Breast epithelium (tissue), 4 donors: ENCODE data around the gene TMED10. TPM values are rescaled to one million over a fixed set of nuclear protein-coding genes. Genes with fewer than 3 reads are reported as not detected.

ENCODE experiments used
- DNase-seq, 2 donors: peaks; one replicate each; pipeline ENCODE4 v3.0.0-alpha.2; 2019; ENCODE audit warnings: low spot score in 2 of 2
- H3K27ac ChIP-seq, 2 donors: fragments of 200-600 bp; sonication (generic) in 1 of 2; one replicate each; pipeline ENCODE4 v1.5.1; 2016 to 2019; ENCODE audit warnings: mild to moderate bottlenecking in 1 of 2
- H3K27me3 ChIP-seq, 2 donors: fragments of 200-600 bp; sonication (generic) in 1 of 2; one replicate each; pipeline versions ENCODE4 v1.5.1 to v1.6.0; 2017 to 2019; ENCODE audit warnings: control low read depth in 1 of 2, mild to moderate bottlenecking in 1 of 2
- H3K36me3 ChIP-seq: fragments of 200-600 bp; one replicate; pipeline ENCODE4 v1.5.1; 2019
- H3K4me1 ChIP-seq, 2 donors: fragments of 200-600 bp; sonication (generic); one replicate each; pipeline ENCODE4 v1.5.1; 2016 to 2019; ENCODE audit warnings: control low read depth in 1 of 2
- H3K4me3 ChIP-seq, 3 donors: fragments of 200-600 bp; sonication (generic); 1 replicate in 2 of 3; 2 replicates in 1 of 3; pipeline ENCODE4 v1.5.1; 2016 to 2019; ENCODE audit warnings: mild to moderate bottlenecking in 3 of 3, moderate library complexity in 2 of 3
- H3K9me3 ChIP-seq, 2 donors: fragments of 200-600 bp; sonication (generic) in 1 of 2; one replicate each; pipeline ENCODE4 v1.5.1; 2016 to 2019; ENCODE audit warnings: control low read depth in 1 of 2
- POLR2A ChIP-seq: fragments of 450-650 bp; IDR thresholded peaks from one replicate; pipeline ENCODE4 v1.6.1; 2016; ENCODE audit warnings: antibody characterized with exemption, mild to moderate bottlenecking, moderate library complexity
- POLR2AphosphoS5 ChIP-seq, 3 donors: sonication (generic); formaldehyde crosslinking; IDR thresholded peaks; one replicate each; pipeline ENCODE4 v1.6.1; 2017; ENCODE audit warnings: antibody characterized with exemption in 3 of 3
- intact Hi-C: fragments of 100-400 bp; cut with DNase I; formaldehyde crosslinking; loops from one replicate; pipeline ENCODE4 v1.15.1; 2023; ENCODE audit warnings: low total_unique reads
- total RNA-seq, 3 donors: library from RNA; depleted of rRNA; stranded (reverse); fragments of >200 nt; gene quantifications; one replicate each; pipeline ENCODE4 v1.1.0, GENCODE V29; 2016
- TF ChIP-seq, protein P1 (sequence below), 3 donors: fragments of 450-650 bp; IDR thresholded peaks; one replicate each; pipeline ENCODE4 v1.5.1; 2016 to 2017; ENCODE audit warnings: antibody characterized with exemption in 3 of 3, mild to moderate bottlenecking in 3 of 3, moderate library complexity in 3 of 3

The TMED10 gene
- total RNA-seq, 3 donors from 2014 or later, result 263 to 443 (median 285) TPM

DNA sequence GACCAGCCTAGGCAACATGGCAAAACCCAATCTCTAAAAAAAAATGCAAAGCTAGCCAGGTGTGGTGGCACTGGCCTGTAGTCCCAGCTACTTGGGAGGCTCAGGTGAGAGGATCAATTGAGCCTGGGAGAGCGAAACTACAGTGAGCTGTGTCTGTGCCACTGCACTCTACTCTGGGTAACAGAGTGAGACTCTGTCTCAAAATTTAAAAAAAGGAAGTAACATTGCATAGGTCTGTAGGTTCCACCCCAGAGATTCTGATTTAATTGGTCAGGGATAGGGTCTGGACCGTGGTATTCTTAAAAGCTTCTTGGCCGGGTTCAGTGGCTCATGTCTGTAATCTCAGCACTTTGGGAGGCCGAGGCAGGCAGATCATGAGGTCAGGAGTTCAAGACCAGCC lies 80.7 kb downstream of the TMED10 start:
- intact Hi-C loops, result no loop called here
- no peak overlapping the region for H3K4me3 ChIP-seq
- TF ChIP-seq, protein P1, sequence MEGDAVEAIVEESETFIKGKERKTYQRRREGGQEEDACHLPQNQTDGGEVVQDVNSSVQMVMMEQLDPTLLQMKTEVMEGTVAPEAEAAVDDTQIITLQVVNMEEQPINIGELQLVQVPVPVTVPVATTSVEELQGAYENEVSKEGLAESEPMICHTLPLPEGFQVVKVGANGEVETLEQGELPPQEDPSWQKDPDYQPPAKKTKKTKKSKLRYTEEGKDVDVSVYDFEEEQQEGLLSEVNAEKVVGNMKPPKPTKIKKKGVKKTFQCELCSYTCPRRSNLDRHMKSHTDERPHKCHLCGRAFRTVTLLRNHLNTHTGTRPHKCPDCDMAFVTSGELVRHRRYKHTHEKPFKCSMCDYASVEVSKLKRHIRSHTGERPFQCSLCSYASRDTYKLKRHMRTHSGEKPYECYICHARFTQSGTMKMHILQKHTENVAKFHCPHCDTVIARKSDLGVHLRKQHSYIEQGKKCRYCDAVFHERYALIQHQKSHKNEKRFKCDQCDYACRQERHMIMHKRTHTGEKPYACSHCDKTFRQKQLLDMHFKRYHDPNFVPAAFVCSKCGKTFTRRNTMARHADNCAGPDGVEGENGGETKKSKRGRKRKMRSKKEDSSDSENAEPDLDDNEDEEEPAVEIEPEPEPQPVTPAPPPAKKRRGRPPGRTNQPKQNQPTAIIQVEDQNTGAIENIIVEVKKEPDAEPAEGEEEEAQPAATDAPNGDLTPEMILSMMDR (IDR thresholded peaks at IDR 0.05), result no peak
- TF ChIP-seq POLR2A (no peak), POLR2AphosphoS5 (IDR thresholded peaks at IDR 0.05) (no peak)
- no peak for DNase-seq
- H3K36me3 ChIP-seq, result no peaks in the 10 kb centered on the region
- H3K27ac ChIP-seq, result no peak overlapping the region
- H3K9me3 ChIP-seq, result no peaks in the 10 kb centered on the region
- H3K4me1 ChIP-seq, result no peaks in the 10 kb centered on the region
- no peaks in the 10 kb centered on the region for H3K27me3 ChIP-seq

DNA sequence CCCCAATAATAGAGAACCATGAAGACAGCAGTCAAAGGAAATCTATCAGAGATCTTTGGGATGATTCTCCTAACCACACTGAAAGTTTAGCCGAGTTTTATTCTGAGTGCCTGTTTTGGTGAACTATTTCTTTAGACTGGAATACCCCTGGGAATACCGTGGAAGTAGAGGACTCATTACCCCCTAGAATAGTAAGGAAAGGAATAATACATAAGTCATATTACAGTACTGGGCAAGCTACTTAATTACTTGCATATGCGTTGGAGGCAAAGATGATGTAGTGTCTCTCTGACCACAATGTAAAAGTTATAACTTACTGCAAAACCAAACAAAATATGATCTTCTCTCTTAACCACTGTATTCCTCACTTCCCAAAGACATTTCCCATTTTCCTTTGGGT lies 81.5 kb downstream of the TMED10 start:
- no peaks in the 10 kb centered on the region for H3K27me3 ChIP-seq
- H3K4me1 ChIP-seq, result no peaks in the 10 kb centered on the region
- H3K9me3 ChIP-seq, result no peaks in the 10 kb centered on the region
- no peak overlapping the region for H3K4me3 ChIP-seq
- intact Hi-C loops, result no loop called here
- H3K36me3 ChIP-seq, result no peaks in the 10 kb centered on the region
- DNase-seq, result no peak
- no peak for TF ChIP-seq POLR2A
- no peak for TF ChIP-seq POLR2AphosphoS5 (IDR thresholded peaks at IDR 0.05)
- TF ChIP-seq, protein P1 (IDR thresholded peaks at IDR 0.05), result no peak
- no peak overlapping the region for H3K27ac ChIP-seq

DNA sequence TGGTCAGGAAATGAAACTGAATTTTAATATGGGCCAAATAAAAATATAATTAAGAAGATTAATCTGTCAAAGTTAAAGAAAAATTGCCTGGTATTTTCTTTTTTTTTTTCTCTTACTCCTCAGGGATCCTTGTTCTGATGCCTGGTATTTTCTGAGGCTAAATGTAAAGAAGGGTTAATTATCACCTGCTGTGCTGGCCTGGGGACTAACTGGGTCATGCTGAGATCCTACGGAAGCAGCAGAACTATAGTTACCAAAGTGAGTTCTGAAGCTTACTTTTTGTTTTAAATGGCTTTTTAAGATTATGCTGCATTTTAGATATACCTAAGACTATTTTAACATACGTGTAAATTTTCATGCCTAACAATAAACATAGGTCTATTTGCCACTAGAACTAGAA lies 83.7 kb downstream of the TMED10 start:
- H3K4me3 ChIP-seq, result no peak overlapping the region
- no peaks in the 10 kb centered on the region for H3K27me3 ChIP-seq
- TF ChIP-seq, protein P1 (IDR thresholded peaks at IDR 0.05), result no peak
- TF ChIP-seq POLR2A (no peak), POLR2AphosphoS5 (IDR thresholded peaks at IDR 0.05) (no peak)
- intact Hi-C loops, result no loop called here
- no peak overlapping the region for H3K27ac ChIP-seq
- H3K9me3 ChIP-seq, result no peaks in the 10 kb centered on the region
- no peak for DNase-seq
- no peaks in the 10 kb centered on the region for H3K36me3 ChIP-seq
- H3K4me1 ChIP-seq, result no peaks in the 10 kb centered on the region

DNA sequence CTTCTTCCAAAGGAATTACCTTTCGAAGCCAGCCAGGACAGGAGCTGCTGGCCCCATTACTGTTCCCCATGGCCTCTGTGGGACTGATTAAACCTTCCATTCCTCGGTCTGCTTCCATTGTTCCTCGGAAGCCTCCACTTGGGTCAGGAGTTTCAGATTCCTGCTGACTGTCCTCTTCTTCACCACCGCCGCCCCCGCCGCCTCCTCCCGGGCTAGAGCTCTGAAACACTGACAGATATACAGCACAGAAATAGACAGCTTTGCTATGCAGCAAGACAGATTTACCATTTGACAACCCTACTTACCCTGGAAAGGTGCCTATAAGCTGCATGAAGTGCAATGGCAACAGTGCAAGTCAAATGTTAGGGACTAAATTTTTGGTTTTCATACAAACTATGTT lies 85.2 kb downstream of the TMED10 start:
- no peaks in the 10 kb centered on the region for H3K27me3 ChIP-seq
- intact Hi-C loops, result no loop called here
- TF ChIP-seq, protein P1 (IDR thresholded peaks at IDR 0.05), result no peak
- TF ChIP-seq POLR2A, result no peak
- TF ChIP-seq POLR2AphosphoS5 (IDR thresholded peaks at IDR 0.05), result no peak
- no peaks in the 10 kb centered on the region for H3K36me3 ChIP-seq
- H3K4me3 ChIP-seq, result no peak overlapping the region
- no peak for DNase-seq
- no peaks in the 10 kb centered on the region for H3K4me1 ChIP-seq
- no peaks in the 10 kb centered on the region for H3K9me3 ChIP-seq
- H3K27ac ChIP-seq, result no peak overlapping the region

DNA sequence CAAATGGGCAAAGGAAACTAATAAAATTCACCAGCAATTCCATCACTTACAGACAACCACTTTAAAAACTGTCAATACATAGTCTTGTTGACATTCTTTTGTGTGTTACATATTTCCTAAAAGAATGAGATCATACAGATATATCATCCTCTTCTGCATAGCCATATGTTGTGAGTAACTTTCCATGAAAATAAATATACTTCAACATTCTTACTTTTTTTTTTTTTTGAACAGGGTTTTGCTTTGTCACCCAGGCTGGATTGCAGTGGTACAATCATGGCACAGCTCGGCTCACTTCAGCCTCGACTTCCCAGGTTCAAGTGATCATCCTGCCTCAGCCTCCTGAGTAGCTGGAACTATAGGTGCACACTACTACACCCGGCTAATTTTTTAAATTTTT lies 86.1 kb downstream of the TMED10 start:
- Histone ChIP-seq H3K27ac (no peak overlapping the region), H3K27me3 (no peaks in the 10 kb centered on the region), H3K36me3 (no peaks in the 10 kb centered on the region), H3K9me3 (no peaks in the 10 kb centered on the region), H3K4me1 (no peaks in the 10 kb centered on the region), H3K4me3 (no peak overlapping the region)
- TF ChIP-seq POLR2A (no peak), POLR2AphosphoS5 (IDR thresholded peaks at IDR 0.05) (no peak)
- TF ChIP-seq, protein P1 (IDR thresholded peaks at IDR 0.05), result no peak
- intact Hi-C loops, result no loop called here
- DNase-seq, result no peak
